Lung microvascular endothelial cell (primary cell): Measurements from ENCODE around the gene HOXA7. TPM values are rescaled to one million over a fixed set of nuclear protein-coding genes. Genes with fewer than 3 reads are reported as not detected.

Experiments used
- DNase-seq, 2 donors: peaks; one replicate each; pipeline versions ENCODE4 v3.0.0 to v3.0.0-alpha.2; 2010; ENCODE audit warnings: low read depth in 2 of 2
- total RNA-seq: library from RNA; depleted of rRNA; stranded (reverse); fragments of >200 nt; gene quantifications from 2 replicates; pipeline ENCODE4 v1.2.1, GENCODE V29; 2014

Gene HOXA7
- total RNA-seq, 1 donor from 2014 or later: 1.8 TPM

GRCh38 chr7:27193335-27194001, 37.0 kb upstream of the HOXA7 start:
- no peak for DNase-seq

- no peak for DNase-seq
These were observed 36.3 kb upstream of the HOXA7 start for GRCh38 chr7:27192546-27193334.

- DNase-seq: no peak
These were observed 35.5 kb upstream of the HOXA7 start for GRCh38 chr7:27191833-27192545.

- DNase-seq: no peak
These were observed 34.8 kb upstream of the HOXA7 start for GRCh38 chr7:27191161-27191731.

- DNase-seq: no peak
These were observed 33.7 kb upstream of the HOXA7 start for GRCh38 chr7:27189997-27190748.

GRCh38 chr7:27189295-27189996, 33.0 kb upstream of the HOXA7 start:
- DNase-seq: no peak

GRCh38 chr7:27188386-27189294, 32.2 kb upstream of the HOXA7 start:
- peak in 1 of 2 donors; percentile 47 for DNase-seq

GRCh38 chr7:27187475-27188385, 31.3 kb upstream of the HOXA7 start:
- no peak for DNase-seq

GRCh38 chr7:27186668-27187474, 30.4 kb upstream of the HOXA7 start:
- no peak for DNase-seq

GRCh38 chr7:27185854-27186667, 29.6 kb upstream of the HOXA7 start:
- DNase-seq: no peak

GRCh38 chr7:27185013-27185853, 28.8 kb upstream of the HOXA7 start, which contains the start of gene HOXA11:
Gene HOXA11 (minus strand): TSS chr7:27185232. CDS start chr7:27185144, 88 bp downstream.
- no peak for DNase-seq

- DNase-seq: peak in 1 of 2 donors; percentile 49
These were observed 28.0 kb upstream of the HOXA7 start for GRCh38 chr7:27184337-27185012.

- no peak for DNase-seq
These were observed 27.3 kb upstream of the HOXA7 start for GRCh38 chr7:27183682-27184336.

- no peak for DNase-seq
These were observed 26.6 kb upstream of the HOXA7 start for GRCh38 chr7:27182861-27183681.
